ENCODE measurements around the gene PDIA4. TPM values are rescaled to one million over a fixed set of nuclear protein-coding genes. Genes with fewer than 3 reads are reported as not detected.

Gene PDIA4
- total RNA-seq, 1 experiment from 2014 or later: 281 TPM

DNA sequence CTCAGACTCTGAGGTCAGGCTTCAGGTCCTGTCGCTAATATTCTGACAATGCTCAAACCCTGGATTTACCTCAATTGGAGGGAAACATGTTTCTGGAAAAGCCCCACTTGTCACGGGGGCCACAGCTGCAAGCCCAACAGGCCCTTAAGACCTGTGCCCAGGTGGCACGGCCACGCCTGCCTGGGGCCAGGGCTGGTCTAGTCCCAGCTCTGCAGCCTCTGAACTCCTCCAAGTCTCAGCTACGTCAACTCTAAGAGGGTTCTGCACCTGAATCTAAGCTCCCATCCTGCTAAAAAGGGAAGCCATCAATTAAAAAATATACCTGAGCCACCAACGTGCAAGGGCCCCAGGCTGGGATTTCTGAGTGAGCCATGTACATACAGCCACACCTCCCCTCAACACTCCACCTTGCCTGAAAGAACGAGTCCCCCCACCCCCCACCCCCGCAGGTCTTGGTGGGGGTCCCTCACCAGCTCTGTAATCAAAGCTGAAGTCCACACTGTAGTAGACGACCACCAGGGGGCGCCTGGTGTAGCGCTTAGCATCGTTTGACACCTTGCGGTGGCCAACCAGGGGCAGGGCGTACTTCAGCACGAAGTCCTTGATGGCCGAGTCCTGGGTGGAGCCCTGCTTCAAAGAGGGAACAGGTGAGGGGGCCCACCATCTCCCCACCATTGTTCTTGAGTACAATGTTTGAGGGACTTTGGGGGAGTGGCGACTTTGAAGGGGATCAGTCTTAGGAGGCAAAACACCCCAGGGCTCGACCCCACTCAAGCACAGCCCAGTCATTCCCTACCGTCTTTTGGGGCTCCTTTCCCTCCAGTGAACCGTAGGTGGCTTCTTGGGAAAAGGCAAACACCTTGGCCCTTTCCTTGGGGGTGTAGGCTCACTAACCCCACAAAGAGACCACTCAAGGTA is 22.6 kb downstream of the PDIA4 start:
- no TSS peak for BruUV-seq (replicated peaks)
- no peaks in the 10 kb centered on the region for H3K9me3 ChIP-seq (ENCODE audit: control insufficient read depth, insufficient read depth, low read depth, low read length)
- no peak overlapping the region for H3K4me3 ChIP-seq (ENCODE audit: low read depth in 2 of 2, low read length in 2 of 2)
- peaks cover 27% of the 10 kb centered on the region for H3K36me3 ChIP-seq (ENCODE audit: control insufficient read depth, insufficient read depth, low read length)
- ChIA-PET POLR2A (interaction anchor here (0.5 kb wide), 1 partner anchor 62 kb away, joined by 5 read pairs; no protein-coding TSS in a partner anchor), CTCF (interaction anchor here (0.6 to 1.1 kb wide), 3 partner anchors 18 to 60 kb away, joined by 3 to 6 read pairs (median 4); no protein-coding TSS in a partner anchor)
- DNase-seq (ENCODE audit: low read depth, low spot score): no peak
- in situ Hi-C loops (cut with HindIII; ENCODE audit: low pct_unique_long_range_greater_than_20kb, low sequenced_read_pairs) (no loop called here), intact Hi-C loops (cut with micrococcal nuclease; ENCODE audit: unreplicated experiment) (no loop called here)
- no peaks in the 10 kb centered on the region for H3K27me3 ChIP-seq (ENCODE audit: control insufficient read depth, insufficient read depth, low read length)
- no peaks in the 10 kb centered on the region for H3K4me1 ChIP-seq (ENCODE audit: control insufficient read depth, insufficient read depth, low read length)
- peak; percentile 82 for ATAC-seq
- TF ChIP-seq POLR2AphosphoS5 (IDR thresholded peaks at IDR 0.05; ENCODE audit: low read depth, low read length): no peak
- TF ChIP-seq, protein P1, sequence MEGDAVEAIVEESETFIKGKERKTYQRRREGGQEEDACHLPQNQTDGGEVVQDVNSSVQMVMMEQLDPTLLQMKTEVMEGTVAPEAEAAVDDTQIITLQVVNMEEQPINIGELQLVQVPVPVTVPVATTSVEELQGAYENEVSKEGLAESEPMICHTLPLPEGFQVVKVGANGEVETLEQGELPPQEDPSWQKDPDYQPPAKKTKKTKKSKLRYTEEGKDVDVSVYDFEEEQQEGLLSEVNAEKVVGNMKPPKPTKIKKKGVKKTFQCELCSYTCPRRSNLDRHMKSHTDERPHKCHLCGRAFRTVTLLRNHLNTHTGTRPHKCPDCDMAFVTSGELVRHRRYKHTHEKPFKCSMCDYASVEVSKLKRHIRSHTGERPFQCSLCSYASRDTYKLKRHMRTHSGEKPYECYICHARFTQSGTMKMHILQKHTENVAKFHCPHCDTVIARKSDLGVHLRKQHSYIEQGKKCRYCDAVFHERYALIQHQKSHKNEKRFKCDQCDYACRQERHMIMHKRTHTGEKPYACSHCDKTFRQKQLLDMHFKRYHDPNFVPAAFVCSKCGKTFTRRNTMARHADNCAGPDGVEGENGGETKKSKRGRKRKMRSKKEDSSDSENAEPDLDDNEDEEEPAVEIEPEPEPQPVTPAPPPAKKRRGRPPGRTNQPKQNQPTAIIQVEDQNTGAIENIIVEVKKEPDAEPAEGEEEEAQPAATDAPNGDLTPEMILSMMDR (IDR thresholded peaks at IDR 0.05): peak; percentile 90
- no peak overlapping the region for H3K27ac ChIP-seq (ENCODE audit: low read length)

DNA sequence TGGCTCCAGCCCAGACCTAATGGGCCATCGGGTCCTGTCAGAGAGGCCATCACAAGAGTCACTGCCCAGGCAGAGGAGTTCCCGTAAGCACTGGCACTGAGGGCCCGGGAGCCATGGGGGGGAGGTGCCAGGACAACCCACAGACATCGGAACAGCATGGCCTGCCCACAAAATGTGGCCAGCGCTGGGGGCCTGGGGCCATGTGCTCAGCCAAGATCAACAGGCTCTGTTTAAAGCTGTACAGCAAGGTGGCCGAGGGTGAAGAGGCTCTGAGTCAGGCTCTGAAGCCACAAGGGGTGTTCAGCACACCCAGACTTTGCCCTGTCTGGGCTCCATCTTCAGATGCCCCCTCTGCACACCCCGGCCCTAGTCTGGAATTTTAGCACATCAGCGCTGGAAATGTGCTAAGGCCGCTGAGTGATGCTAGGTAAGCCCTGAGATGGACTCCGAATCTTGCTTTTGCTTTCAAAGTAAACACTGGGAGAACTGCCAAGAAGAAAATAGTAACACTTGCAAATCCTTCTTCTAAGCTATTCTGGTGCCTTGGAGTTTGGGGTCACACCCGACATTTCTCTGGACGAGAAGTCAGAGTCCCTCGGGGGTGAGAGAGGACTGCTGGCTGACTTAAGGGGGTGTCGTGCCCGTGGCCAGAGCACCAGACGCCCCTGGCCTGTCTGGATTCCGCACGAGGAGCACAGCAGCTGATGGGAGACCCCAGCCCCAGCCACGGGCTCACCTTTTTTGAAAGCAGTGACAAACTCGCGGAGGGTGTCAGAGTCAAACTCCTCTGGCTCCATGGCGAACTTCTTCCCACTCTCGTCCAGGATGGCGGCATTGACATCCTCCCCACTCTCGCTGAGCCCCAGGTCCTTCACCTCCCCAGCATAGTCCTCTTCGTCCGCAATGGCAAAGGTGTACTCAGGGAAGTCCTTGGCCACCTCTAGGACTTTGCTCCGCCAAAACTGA is 23.6 kb downstream of the PDIA4 start:
- in situ Hi-C loops (cut with HindIII; ENCODE audit: low pct_unique_long_range_greater_than_20kb, low sequenced_read_pairs) (no loop called here), intact Hi-C loops (cut with micrococcal nuclease; ENCODE audit: unreplicated experiment) (no loop called here)
- no peak for ATAC-seq
- no peaks in the 10 kb centered on the region for H3K9me3 ChIP-seq (ENCODE audit: control insufficient read depth, insufficient read depth, low read depth, low read length)
- no peaks in the 10 kb centered on the region for H3K27me3 ChIP-seq (ENCODE audit: control insufficient read depth, insufficient read depth, low read length)
- DNase-seq (ENCODE audit: low read depth, low spot score): no peak
- peaks cover 27% of the 10 kb centered on the region for H3K36me3 ChIP-seq (ENCODE audit: control insufficient read depth, insufficient read depth, low read length)
- no peak overlapping the region for H3K4me3 ChIP-seq (ENCODE audit: low read depth in 2 of 2, low read length in 2 of 2)
- CTCF ChIA-PET: interaction anchor here (0.6 to 1.1 kb wide), 3 partner anchors 17 to 61 kb away, joined by 3 to 6 read pairs (median 4); no protein-coding TSS in a partner anchor
- POLR2A ChIA-PET: no interaction called here
- TF ChIP-seq TCF7L2 (IDR thresholded peaks at IDR 0.05; ENCODE audit: low read depth, low read length) (no peak), POLR2AphosphoS5 (IDR thresholded peaks at IDR 0.05; ENCODE audit: low read depth, low read length) (no peak), SIN3A (IDR thresholded peaks at IDR 0.05; ENCODE audit: borderline replicate concordance, insufficient read depth, low read depth, low read length) (no peak)
- TF ChIP-seq, protein P1 (IDR thresholded peaks at IDR 0.05): no peak
- TF ChIP-seq, protein P2, sequence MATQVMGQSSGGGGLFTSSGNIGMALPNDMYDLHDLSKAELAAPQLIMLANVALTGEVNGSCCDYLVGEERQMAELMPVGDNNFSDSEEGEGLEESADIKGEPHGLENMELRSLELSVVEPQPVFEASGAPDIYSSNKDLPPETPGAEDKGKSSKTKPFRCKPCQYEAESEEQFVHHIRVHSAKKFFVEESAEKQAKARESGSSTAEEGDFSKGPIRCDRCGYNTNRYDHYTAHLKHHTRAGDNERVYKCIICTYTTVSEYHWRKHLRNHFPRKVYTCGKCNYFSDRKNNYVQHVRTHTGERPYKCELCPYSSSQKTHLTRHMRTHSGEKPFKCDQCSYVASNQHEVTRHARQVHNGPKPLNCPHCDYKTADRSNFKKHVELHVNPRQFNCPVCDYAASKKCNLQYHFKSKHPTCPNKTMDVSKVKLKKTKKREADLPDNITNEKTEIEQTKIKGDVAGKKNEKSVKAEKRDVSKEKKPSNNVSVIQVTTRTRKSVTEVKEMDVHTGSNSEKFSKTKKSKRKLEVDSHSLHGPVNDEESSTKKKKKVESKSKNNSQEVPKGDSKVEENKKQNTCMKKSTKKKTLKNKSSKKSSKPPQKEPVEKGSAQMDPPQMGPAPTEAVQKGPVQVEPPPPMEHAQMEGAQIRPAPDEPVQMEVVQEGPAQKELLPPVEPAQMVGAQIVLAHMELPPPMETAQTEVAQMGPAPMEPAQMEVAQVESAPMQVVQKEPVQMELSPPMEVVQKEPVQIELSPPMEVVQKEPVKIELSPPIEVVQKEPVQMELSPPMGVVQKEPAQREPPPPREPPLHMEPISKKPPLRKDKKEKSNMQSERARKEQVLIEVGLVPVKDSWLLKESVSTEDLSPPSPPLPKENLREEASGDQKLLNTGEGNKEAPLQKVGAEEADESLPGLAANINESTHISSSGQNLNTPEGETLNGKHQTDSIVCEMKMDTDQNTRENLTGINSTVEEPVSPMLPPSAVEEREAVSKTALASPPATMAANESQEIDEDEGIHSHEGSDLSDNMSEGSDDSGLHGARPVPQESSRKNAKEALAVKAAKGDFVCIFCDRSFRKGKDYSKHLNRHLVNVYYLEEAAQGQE (IDR thresholded peaks at IDR 0.05; ENCODE audit: insufficient read depth in 1 of 2, low read depth in 2 of 2, low read length in 1 of 2): no peak
- H3K4me1 ChIP-seq (ENCODE audit: control insufficient read depth, insufficient read depth, low read length): no peaks in the 10 kb centered on the region
- no TSS peak for BruUV-seq (replicated peaks)
- no peak overlapping the region for H3K27ac ChIP-seq (ENCODE audit: low read length)
